SH-SY5Y (cell line): ENCODE data around the gene NOL6.

Experiments
- GATA2 ChIP-seq: IDR thresholded peaks from 2 replicates; pipeline ENCODE4 v1.6.1; 2011; ENCODE audit warnings: mild to moderate bottlenecking, low read depth, low read length
- GATA3 ChIP-seq: IDR thresholded peaks from 2 replicates; pipeline ENCODE4 v1.6.1; 2011; ENCODE audit warnings: low read depth, mild to moderate bottlenecking, low read length, moderate library complexity

GRCh38 chr9:33510262-33511183, 36.8 kb upstream of the NOL6 start:
- TF ChIP-seq GATA2 (no peak), GATA3 (no peak)
